Mucosa of descending colon (tissue), 3 donors: Measurements from ENCODE around the gene TRIM37. TPM values are rescaled to one million over a fixed set of nuclear protein-coding genes. Genes with fewer than 3 reads are reported as not detected.

Source experiments
- ATAC-seq: fragments of 200-7000 bp; cut with Tn5 transposase; one replicate; pipeline ENCODE4 v1.9.1; 2020; ENCODE audit warnings: mild to moderate bottlenecking, moderate library complexity
- DNase-seq, 3 donors: peaks; one replicate each; pipeline ENCODE4 v3.0.0-alpha.2; 2020
- H3K36me3 ChIP-seq: fragments of 200-600 bp; one replicate; pipeline ENCODE4 v1.8.0; 2021; ENCODE audit warnings: low read depth, mild to moderate bottlenecking
- H3K4me1 ChIP-seq: fragments of 200-600 bp; one replicate; pipeline ENCODE4 v1.8.0; 2021; ENCODE audit warnings: low read depth, mild to moderate bottlenecking
- H3K4me3 ChIP-seq: fragments of 200-600 bp; one replicate; pipeline ENCODE4 v1.8.0; 2021; ENCODE audit warnings: mild to moderate bottlenecking
- H3K9me3 ChIP-seq: fragments of 200-600 bp; one replicate; pipeline ENCODE4 v1.8.0; 2021; ENCODE audit warnings: mild to moderate bottlenecking
- CTCF ChIP-seq: fragments of 200-600 bp; IDR thresholded peaks from one replicate; pipeline ENCODE4 v1.8.0; 2022; ENCODE audit warnings: antibody characterized with exemption, mild to moderate bottlenecking
- intact Hi-C, 2 donors: fragments of 100-400 bp; cut with DNase I in 1 of 2; cut with micrococcal nuclease in 1 of 2; formaldehyde crosslinking; loops; one replicate each; pipeline versions ENCODE4 v1.11.0 to v1.11.1; 2022; cut with DNase I, micrococcal nuclease
- total RNA-seq, 3 donors: library from RNA; stranded (reverse); fragmentation: NEBNext Ultra II Directional in 2 of 3; extraction: Animal tissue kit (Norgen Biotek cat#: 25700) in 2 of 3; gene quantifications; one replicate each; pipeline versions ENCODE4 v1.2.1 to v1.2.4, GENCODE V29; 2021 to 2023
- donor health status: DM: no; HTN: no; CAD: no; lungs with moderate emphysema.
- donor health status: DM: no; HTN: no; CAD: no.
- donor health status: DM: no; HTN: yes; CAD: no.

Gene TRIM37
- total RNA-seq, 3 donors from 2014 or later: 11.4 to 24.6 (median 14.5) TPM

- no peaks in the 10 kb centered on the region for H3K36me3 ChIP-seq
- TF ChIP-seq CTCF: no peak
- intact Hi-C loops: no loop called here
- no peak for ATAC-seq
- no peak for DNase-seq
- no peak overlapping the region for H3K4me3 ChIP-seq
- no peaks in the 10 kb centered on the region for H3K4me1 ChIP-seq
- no peaks in the 10 kb centered on the region for H3K9me3 ChIP-seq
Observed at GRCh38 chr17:59110973-59111372, 4.3 kb upstream of the TRIM37 start.

GRCh38 chr17:59108400-59109102 is 1.9 kb upstream of the TRIM37 start:
- DNase-seq: no peak
- Histone ChIP-seq H3K4me3 (no peak overlapping the region), H3K4me1 (peaks cover 9% of the 10 kb centered on the region), H3K36me3 (no peaks in the 10 kb centered on the region), H3K9me3 (no peaks in the 10 kb centered on the region)
- intact Hi-C loops: no loop called here
- ATAC-seq: no peak
- TF ChIP-seq CTCF: no peak

GRCh38 chr17:59107306-59107670 is 608 bp upstream of the TRIM37 start:
- no peak for TF ChIP-seq CTCF
- H3K9me3 ChIP-seq: no peaks in the 10 kb centered on the region
- intact Hi-C loops: no loop called here
- H3K36me3 ChIP-seq: no peaks in the 10 kb centered on the region
- DNase-seq (no peak), ATAC-seq (no peak)
- H3K4me3 ChIP-seq: peak overlapping the region; percentile 81
- peaks cover 9% of the 10 kb centered on the region for H3K4me1 ChIP-seq

GRCh38 chr17:59105852-59106462 is 723 bp downstream of the TRIM37 start:
- Histone ChIP-seq H3K9me3 (no peaks in the 10 kb centered on the region), H3K4me3 (peak overlapping the region; percentile 81), H3K4me1 (peaks cover 9% of the 10 kb centered on the region), H3K36me3 (no peaks in the 10 kb centered on the region)
- TF ChIP-seq CTCF: no peak
- DNase-seq (peak; percentile 72 to 85 (median 82)), ATAC-seq (peak; percentile 59)
- intact Hi-C loops: no loop called here

GRCh38 chr17:59101178-59101577 is 5.5 kb downstream of the TRIM37 start:
- Histone ChIP-seq H3K4me1 (peaks cover 9% of the 10 kb centered on the region), H3K4me3 (no peak overlapping the region), H3K9me3 (no peaks in the 10 kb centered on the region), H3K36me3 (no peaks in the 10 kb centered on the region)
- no peak for TF ChIP-seq CTCF
- DNase-seq (no peak), ATAC-seq (no peak)
- intact Hi-C loops: no loop called here
